A172 (cell line): Measurements from ENCODE around the gene PITRM1. TPM values are rescaled to one million over a fixed set of nuclear protein-coding genes. Genes with fewer than 3 reads are reported as not detected.

Experiments used
- DNase-seq: peaks from one replicate; pipeline ENCODE4 v3.0.0-alpha.2; 2015; ENCODE audit warnings: low spot score
- total RNA-seq: library from RNA; depleted of rRNA; stranded (reverse); fragments of >200 nt; shearing (Covaris generic); gene quantifications from 2 replicates; pipeline ENCODE4 v1.2.3, GENCODE V29; 2014

The PITRM1 gene
- total RNA-seq, 1 experiment from 2014 or later, result 99.5 TPM

DNA sequence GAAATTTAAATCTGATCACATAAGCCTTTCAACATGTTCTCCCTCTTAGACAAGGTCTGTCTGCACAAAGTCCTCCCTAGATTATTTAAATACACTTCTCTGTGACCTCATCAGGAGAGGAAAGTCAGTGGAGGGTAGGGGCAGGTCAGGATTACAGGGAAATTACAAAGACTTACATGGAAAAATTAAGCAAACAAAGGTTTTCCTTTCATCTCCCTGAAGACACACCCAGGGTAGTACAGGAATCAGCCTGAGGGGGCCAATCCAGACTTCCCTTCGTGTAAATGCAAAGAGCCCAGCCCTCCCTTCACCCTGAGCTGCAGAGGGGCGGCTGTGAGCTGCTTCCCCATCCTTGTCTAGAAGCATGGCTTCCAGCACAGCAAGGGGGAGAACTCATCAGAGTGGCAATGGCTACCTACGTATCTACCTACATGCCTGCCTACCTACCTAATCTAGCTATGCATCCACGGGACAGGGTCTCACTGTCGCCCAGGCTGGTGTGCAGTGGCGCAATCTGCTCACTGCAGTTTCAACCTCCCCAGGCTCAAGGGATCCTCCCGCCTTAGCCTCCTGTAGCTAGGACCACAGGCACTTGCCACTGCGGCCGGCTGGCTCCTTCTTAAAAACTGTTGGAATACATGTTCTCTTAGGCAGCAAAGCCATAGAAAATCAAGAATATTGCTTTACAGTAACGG lies 33.2 kb downstream of the PITRM1 start:
- no peak for DNase-seq

DNA sequence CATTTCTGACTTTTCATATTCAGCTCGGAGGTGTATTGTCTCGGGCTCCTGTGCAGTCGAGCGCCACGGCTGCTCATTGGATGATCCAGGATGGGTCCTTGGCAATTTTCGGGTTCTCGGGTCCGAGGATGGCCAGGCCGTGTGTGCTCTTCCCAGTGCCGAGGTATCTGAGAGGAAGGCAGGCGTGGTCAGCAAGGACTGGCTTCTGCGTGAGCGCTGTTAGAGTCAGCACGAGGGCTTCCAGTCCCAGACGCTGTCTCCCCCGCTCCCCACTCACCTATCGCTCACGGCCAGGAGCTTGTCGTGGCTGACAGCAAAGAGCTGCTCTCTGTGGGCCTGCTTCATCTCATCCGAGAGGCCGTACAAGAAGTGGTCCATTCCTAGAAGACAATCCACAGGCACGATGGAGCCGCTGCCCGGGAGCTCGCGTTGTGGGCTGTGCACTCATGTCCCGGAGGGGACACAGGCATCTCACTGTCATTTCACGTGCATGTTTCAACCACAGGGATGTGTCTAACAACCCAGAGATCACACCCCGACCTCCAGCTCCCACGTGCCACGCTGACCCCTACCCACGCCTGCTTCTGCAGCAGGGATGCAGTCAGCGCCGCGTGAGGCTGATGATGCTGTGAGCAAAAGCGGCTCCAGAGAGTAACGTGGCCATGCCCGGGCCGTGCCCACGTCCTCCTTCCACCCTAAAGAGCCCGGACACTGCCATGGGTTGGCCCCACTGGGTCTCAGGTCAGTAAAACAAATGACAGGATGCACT lies 34.4 kb downstream of the PITRM1 start:
- DNase-seq, result no peak

DNA sequence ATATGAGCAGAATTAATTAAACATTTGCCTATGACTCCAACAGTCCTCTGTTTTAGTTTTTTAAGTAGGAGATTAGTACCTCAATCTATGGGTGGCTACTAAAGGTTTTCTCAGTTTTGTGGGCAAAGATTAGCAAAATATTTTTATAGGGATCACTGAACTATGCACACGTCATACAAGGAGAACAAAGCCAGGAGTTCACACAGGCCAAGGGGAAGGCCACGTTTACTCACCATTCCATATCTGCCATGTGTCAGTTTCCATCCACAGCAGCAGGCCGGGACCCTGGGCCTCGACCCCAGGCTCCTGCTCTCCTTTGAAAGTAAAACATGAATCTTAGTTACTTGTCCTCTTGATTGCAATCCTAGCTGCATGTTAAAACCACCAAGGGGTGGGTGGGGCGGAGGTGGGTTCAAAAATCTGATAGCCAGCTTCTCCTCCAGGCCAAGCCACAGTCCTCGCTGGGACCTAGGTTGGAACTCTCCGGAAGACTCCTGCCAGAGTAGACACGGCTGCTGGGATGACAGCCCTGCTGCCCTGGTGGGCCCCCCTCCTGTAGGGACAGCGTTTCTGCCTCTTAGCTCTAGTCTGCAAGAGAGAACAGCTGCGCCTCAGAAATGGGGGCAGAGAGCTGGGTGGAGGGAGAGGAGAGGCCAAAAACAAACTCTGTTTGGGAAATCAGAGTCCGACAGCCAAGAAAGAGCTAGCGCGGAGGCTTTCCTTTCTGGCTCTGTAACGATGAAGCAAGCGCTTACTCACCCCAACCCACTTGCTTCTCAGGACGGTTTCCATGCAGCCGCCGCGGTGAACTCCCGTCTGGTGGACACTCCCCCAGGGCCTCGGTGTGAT lies 35.6 kb downstream of the PITRM1 start:
- no peak for DNase-seq

DNA sequence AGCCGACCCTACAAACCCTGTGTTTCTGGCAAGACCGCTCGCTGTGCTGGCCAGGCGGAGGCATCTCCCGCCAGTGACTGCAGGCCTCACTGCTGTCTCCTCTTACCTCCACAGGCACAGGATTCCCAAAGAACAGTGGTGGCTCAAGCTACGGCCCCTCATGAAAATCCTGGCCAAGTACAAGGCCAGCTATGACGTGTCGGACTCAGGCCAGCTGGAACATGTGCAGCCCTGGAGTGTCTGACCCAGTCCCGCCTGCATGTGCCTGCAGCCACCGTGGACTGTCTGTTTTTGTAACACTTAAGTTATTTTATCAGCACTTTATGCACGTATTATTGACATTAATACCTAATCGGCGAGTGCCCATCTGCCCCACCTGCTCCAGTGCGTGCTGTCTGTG lies 36.2 kb downstream of the PITRM1 start:
- DNase-seq, result no peak

GRCh38 chr10:3135006-3135405 lies 37.6 kb downstream of the PITRM1 start:
- DNase-seq, result no peak

- DNase-seq, result no peak
Observed at GRCh38 chr10:3133948-3134347, 38.6 kb downstream of the PITRM1 start.

DNA sequence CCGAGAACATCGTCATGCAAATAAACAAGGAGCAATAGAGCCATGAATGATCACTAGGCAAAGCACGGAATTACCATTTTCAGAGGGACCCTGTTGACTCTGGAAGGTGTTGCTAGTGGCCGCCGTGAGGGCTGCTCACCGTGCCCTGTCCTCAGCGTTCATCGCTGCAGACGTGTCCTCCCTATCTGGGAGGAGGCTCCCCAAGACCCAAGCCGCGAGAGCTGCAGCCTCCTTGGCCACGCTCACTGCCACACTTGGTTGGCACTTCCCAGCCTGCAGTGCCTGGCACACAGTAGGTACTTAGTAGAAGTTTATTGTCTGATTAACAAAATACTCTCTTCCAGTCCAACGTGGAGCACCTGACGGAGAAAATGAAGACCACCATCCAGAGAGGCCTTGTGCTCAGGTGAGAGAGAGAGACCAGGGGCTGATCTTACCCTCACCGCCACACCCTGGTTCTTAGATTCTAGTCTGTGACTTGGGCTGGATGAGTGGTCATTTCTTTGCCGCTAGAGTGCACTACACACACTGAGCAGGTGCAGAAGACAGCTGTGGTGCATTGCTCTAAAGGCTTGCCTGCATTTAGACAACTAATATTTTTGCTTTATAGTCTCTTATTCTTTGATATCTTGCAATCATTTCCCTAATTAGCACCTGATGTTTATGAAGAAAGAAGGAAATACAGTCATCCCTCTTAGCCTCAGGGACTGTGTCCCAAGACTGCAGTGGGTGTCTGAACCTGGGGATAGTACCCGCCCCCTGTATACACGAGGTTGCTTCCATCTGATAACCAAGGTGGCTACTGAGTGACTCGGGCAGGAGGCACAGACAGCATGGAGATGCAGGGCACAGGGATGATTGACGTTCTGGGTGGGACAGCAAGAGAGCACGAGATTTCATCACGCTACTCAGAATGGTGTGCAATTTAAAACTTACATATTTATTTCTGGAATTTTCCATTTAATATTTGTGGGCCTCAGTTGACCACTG lies 40.3 kb downstream of the PITRM1 start:
- DNase-seq, result no peak

DNA sequence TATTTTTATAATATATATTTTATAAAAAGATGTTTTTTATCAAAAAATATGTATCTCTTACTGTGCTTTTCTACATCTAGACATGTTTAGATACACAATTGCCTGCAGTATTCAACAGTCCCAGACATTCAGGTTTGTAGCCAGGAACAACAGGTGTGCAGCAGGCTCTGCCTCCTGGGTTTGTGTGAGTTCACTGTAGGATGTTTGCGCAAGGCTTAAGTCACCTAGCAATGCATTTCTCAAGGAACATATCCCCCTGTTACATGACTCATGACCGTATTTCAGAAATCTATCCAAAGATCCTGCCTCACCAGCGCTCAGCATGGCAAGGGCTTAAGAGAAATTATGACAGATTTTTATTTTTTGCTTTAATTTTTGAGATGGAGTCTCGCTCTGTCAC lies 41.5 kb downstream of the PITRM1 start:
- peak; percentile 18 for DNase-seq

- no peak for DNase-seq
Observed at GRCh38 chr10:3129581-3130340, 42.8 kb downstream of the PITRM1 start.

- no peak for DNase-seq
Observed at GRCh38 chr10:3128379-3129130, 44.0 kb downstream of the PITRM1 start.

GRCh38 chr10:3127921-3128320 lies 44.7 kb downstream of the PITRM1 start:
- DNase-seq, result no peak

DNA sequence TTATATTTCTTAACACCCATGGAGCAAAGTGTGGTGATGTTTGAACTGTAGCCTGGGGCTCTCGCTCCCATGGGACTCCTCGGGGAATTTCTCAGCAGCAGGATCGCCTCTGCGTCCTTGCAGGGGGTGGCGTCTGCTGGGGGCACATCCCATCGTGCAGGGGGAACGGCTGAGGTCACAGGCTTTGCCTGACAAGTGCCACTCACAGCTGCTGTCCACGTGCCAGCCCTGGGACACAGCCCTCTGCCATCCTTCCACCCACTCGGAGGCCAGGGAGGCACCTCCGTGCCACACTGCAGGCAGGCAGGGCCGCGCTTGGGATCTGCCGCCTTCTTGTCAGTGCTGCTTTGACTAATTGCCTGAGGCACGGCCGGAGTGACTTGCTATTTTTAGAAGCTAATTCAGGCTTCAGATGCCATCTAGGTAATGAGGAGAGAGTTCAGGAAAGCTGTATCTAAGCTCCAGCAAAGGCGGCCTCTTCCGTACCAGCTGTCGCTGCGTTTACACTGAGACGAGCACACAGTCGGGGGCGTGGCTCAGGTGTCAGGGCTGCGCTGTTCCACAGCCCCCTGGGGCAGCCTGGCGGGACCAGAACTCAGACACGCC lies 45.7 kb downstream of the PITRM1 start:
- DNase-seq, result peak; percentile 75

DNA sequence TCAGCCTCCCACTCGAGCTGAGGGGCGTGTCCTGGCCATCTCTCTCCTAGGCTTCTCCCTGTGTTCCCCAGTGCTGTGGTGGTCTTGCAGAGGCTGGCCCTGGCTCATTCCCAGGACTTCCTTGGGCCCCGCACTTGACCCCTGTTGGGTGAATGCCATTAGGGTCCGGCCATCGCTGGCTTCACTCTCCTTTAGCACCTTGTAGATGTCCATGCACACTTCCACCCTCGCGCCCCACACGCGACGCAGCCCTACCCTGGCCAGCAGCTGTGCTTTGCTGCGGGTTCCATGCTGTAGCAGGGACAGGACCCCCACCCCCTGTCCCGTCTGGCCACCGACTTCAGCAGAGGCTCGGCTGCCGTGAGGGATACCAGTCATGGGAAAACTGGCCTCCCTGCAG lies 46.3 kb downstream of the PITRM1 start:
- DNase-seq, result no peak

GRCh38 chr10:3125527-3126170 lies 46.9 kb downstream of the PITRM1 start:
- DNase-seq, result no peak

GRCh38 chr10:3124412-3125175 lies 48.0 kb downstream of the PITRM1 start:
- no peak for DNase-seq

GRCh38 chr10:3123571-3124411 lies 48.8 kb downstream of the PITRM1 start:
- DNase-seq, result no peak
